Measurements from ENCODE around the gene PVALEF.
A peak's percentile ranks its signal among the peaks of the same experiment; 100 is the strongest.
"Not testable (repeated sequence)": the region's sequence is repeated elsewhere in the genome, so short reads cannot be mapped to it uniquely, and the experiment has no call there.

PVALEF gene

GRCh38 chr17:81151278-81151677, 14.0 kb upstream of the PVALEF start:
- no peak for DNase-seq (ENCODE audit: low read depth)
- H3K4me3 ChIP-seq (ENCODE audit: low read length), result no peak overlapping the region
- no peak for TF ChIP-seq CTCF (IDR thresholded peaks at IDR 0.05; ENCODE audit: insufficient read depth, low read depth, low read length, missing control alignments)

DNA sequence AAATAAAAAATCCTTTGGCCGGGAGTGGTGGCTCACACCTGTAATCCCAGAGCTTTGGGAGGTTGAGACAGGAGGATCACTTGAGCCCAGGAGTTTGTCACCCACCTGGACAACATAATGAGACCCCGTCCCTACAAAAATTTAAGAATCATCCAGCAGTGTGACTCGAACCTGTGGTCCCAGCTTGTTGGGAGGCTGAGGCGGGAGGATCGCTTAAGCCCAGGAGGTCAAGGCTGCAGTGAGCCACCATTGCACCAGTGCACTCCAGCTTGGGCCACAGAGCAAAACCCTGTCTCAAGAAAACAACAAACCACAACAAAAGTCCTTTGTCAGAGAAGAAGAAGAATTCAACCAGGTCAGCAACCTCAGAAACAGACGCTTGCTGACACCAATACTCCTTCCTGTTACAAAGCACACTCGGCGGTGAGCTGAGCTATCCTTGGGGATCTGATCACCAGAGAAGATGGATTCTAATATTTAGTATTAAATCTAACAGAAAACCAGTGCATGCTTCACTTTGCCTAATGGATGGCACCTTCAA, 12.9 kb upstream of the PVALEF start:
- no peak for TF ChIP-seq CTCF (IDR thresholded peaks at IDR 0.05; ENCODE audit: insufficient read depth, low read depth, low read length, missing control alignments)
- H3K4me3 ChIP-seq (ENCODE audit: low read length), result no peak overlapping the region
- DNase-seq (ENCODE audit: low read depth), result no peak

- peak; percentile 24 for DNase-seq (ENCODE audit: low read depth)
- TF ChIP-seq CTCF (IDR thresholded peaks at IDR 0.05; ENCODE audit: insufficient read depth, low read depth, low read length, missing control alignments), result no peak
- H3K4me3 ChIP-seq (ENCODE audit: low read length), result no peak overlapping the region
Observed at GRCh38 chr17:81153340-81153803, 11.9 kb upstream of the PVALEF start.

- not testable (repeated sequence) for DNase-seq (ENCODE audit: low read depth); H3K4me3 ChIP-seq (ENCODE audit: low read length)
Observed at GRCh38 chr17:81154016-81154415, 11.3 kb upstream of the PVALEF start.

DNA sequence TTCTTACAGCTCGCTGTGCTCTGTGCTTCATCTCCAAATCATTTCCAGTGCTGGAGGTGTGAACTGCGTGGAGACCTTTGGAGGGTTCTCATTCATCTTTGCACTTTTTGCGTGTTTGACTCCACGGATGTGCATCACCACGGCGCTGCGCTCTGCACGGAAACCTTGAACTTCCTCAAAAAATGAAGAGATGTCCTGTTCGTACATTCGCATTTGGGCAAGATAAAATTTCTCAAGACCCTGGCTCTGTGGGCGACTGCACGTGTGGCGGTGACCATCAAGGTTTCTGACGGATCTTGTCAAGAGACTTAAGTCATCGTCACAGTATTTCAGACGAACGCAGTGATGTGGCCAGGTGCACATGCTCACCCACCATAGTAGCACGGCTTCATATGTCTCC, 10.3 kb upstream of the PVALEF start:
- TF ChIP-seq CTCF (IDR thresholded peaks at IDR 0.05; ENCODE audit: insufficient read depth, low read depth, low read length, missing control alignments), result no peak
- H3K4me3 ChIP-seq (ENCODE audit: low read length), result no peak overlapping the region
- no peak for DNase-seq (ENCODE audit: low read depth)

DNA sequence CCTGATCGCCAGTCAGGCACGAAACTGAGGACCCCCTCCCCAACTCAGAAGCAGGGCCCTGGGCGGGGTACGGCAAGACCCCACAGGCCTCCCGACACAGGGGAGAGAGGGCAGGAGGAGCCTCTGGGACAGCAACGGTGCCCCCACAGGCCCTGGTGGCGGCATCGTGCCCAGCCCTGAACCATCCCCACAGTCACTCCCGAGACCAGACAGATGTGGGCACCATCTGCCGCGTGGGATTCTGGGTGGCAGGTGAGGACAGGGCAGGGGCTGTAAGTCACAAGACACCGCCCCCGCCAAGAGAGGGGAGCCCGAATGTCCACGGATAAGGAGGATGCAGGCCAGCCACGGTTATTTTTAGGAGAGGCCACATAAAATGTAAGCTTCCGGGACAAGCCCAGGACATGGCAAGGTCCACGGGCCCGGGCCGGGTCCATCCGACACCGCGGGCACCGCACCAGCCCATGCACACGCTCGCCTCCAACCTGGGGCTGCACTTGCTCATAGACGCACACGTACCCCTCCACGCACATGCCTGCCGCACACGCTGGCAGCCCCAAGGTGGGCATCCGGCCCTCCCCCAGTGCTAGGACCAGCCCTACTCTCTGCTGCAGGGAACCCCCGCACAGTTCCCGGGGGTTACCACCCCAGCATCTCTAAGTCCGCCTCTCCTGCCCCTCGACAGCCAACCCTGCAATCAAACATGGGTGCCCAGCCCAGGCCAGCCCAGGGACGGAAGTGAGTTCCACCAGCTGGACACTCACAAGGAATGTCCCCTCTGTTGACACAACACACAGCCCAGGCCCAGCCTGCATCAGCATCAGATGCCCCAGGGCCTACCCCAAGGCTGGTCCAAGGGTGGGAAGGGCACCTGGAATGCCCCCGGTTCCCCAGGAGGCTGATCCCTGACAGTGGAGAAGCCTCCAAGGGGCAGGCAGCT, 8.2 kb upstream of the PVALEF start:
- no peak overlapping the region for H3K4me3 ChIP-seq (ENCODE audit: low read length)
- no peak for DNase-seq (ENCODE audit: low read depth)
- no peak for TF ChIP-seq CTCF (IDR thresholded peaks at IDR 0.05; ENCODE audit: insufficient read depth, low read depth, low read length, missing control alignments)

- no peak for DNase-seq (ENCODE audit: low read depth)
- TF ChIP-seq CTCF (IDR thresholded peaks at IDR 0.05; ENCODE audit: insufficient read depth, low read depth, low read length, missing control alignments), result no peak
- H3K4me3 ChIP-seq (ENCODE audit: low read length), result no peak overlapping the region
Observed at GRCh38 chr17:81157848-81158687, 7.2 kb upstream of the PVALEF start.

All from epithelial cell of esophagus (primary cell).